Thyroid gland (tissue), 4 donors: ENCODE results near the gene PASK. TPM values are rescaled to one million over a fixed set of nuclear protein-coding genes. Genes with fewer than 3 reads are reported as not detected.

Experiments used
- DNase-seq, 2 donors: peaks; one replicate each; pipeline ENCODE4 v3.0.0-alpha.2; 2019
- H3K27ac ChIP-seq, 3 donors: fragments of 200-600 bp; sonication (generic); 1 replicate in 2 of 3; 2 replicates in 1 of 3; pipeline ENCODE4 v1.5.1; 2016 to 2019; ENCODE audit warnings: mild to moderate bottlenecking in 1 of 3, moderate library complexity in 1 of 3
- H3K27me3 ChIP-seq: fragments of 200-600 bp; sonication (generic); one replicate; pipeline ENCODE4 v1.5.1; 2019
- H3K36me3 ChIP-seq, 2 donors: fragments of 200-600 bp; sonication (generic); one replicate each; pipeline ENCODE4 v1.5.1; 2016 to 2019
- H3K4me1 ChIP-seq, 2 donors: fragments of 200-600 bp; sonication (generic); one replicate each; pipeline ENCODE4 v1.5.1; 2017 to 2019
- H3K4me3 ChIP-seq, 3 donors: fragments of 200-600 bp; sonication (generic); replicated peaks in 1 of 3; 1 replicate in 2 of 3; 2 replicates in 1 of 3; pipeline ENCODE4 v1.5.1; 2016; ENCODE audit warnings: mild to moderate bottlenecking in 1 of 3
- H3K9me3 ChIP-seq: fragments of 200-600 bp; sonication (generic); one replicate; pipeline ENCODE4 v1.5.1; 2017
- CTCF ChIP-seq, 6 experiments: fragments of 200-600 bp in 3 of 6; fragments of 450-650 bp in 3 of 6; sonication (generic) in 3 of 6; IDR thresholded peaks; one replicate each; pipeline ENCODE4 v1.5.1; 2016 to 2019; ENCODE audit warnings: antibody characterized with exemption in 6 of 6, mild to moderate bottlenecking in 2 of 6, inconsistent platforms in 1 of 6, moderate library complexity in 1 of 6
- POLR2A ChIP-seq, 2 donors: fragments of 450-650 bp; IDR thresholded peaks; one replicate each; pipeline ENCODE4 v1.6.1; 2017; ENCODE audit warnings: antibody characterized with exemption in 2 of 2, mild to moderate bottlenecking in 2 of 2, moderate library complexity in 1 of 2
- WGBS, 2 donors: methylation state at CpG; one replicate each; pipeline ENCODE4 v1.1.5; 2017; 5-methylcytosine and 5-hydroxymethylcytosine counted together
- intact Hi-C: fragments of 100-400 bp; cut with DNase I; formaldehyde crosslinking; loops from one replicate; pipeline ENCODE4 v1.15.1; 2023
- total RNA-seq, 4 donors: library from RNA; depleted of rRNA; stranded (reverse); fragments of >200 nt; gene quantifications; one replicate each; pipeline ENCODE4 v1.2.3, GENCODE V29; 2016

Gene PASK
- total RNA-seq, 4 donors from 2014 or later, result 7.0 to 29.4 (median 20.8) TPM

GRCh38 chr2:241072553-241073165, 76.6 kb downstream of the PASK start:
- no peak for DNase-seq
- no peak for TF ChIP-seq POLR2A (IDR thresholded peaks at IDR 0.05)
- TF ChIP-seq CTCF (IDR thresholded peaks at IDR 0.05), result no peak
- H3K4me3 ChIP-seq, result no peak overlapping the region
- peaks cover 68 to 69% of the 10 kb centered on the region in 2 donors for H3K36me3 ChIP-seq
- H3K27me3 ChIP-seq, result no peaks in the 10 kb centered on the region
- no peaks in the 10 kb centered on the region for H3K4me1 ChIP-seq
- intact Hi-C loops, result no loop called here
- H3K9me3 ChIP-seq, result no peaks in the 10 kb centered on the region
- 88 to 89% methylated on average over 14 of the region's 14 CpGs for WGBS, 2 donors
- no peak overlapping the region for H3K27ac ChIP-seq

- H3K4me1 ChIP-seq, result no peaks in the 10 kb centered on the region
- H3K4me3 ChIP-seq, result no peak overlapping the region
- TF ChIP-seq POLR2A (IDR thresholded peaks at IDR 0.05) (no peak), CTCF (IDR thresholded peaks at IDR 0.05) (no peak)
- no peaks in the 10 kb centered on the region for H3K9me3 ChIP-seq
- DNase-seq, result no peak
- WGBS, 2 donors, result 80 to 95% methylated on average over 7 to 9 of the region's 9 CpGs
- peaks cover 73 to 74% of the 10 kb centered on the region in 2 donors for H3K36me3 ChIP-seq
- no peak overlapping the region for H3K27ac ChIP-seq
- intact Hi-C loops, result no loop called here
- no peaks in the 10 kb centered on the region for H3K27me3 ChIP-seq
Observed at GRCh38 chr2:241072151-241072550, 77.1 kb downstream of the PASK start.

- Histone ChIP-seq H3K4me3 (no peak overlapping the region), H3K9me3 (no peaks in the 10 kb centered on the region), H3K4me1 (no peaks in the 10 kb centered on the region), H3K27me3 (no peaks in the 10 kb centered on the region), H3K36me3 (peaks cover 74 to 75% of the 10 kb centered on the region in 2 donors), H3K27ac (no peak overlapping the region)
- intact Hi-C loops, result no loop called here
- TF ChIP-seq POLR2A (IDR thresholded peaks at IDR 0.05) (no peak), CTCF (IDR thresholded peaks at IDR 0.05) (no peak)
- 87 to 98% methylated on average over 14 to 16 of the region's 25 CpGs for WGBS, 2 donors
- peak in 1 of 2 donors; percentile 2 for DNase-seq
Observed at GRCh38 chr2:241071677-241072111, 77.6 kb downstream of the PASK start.

- DNase-seq, result peak in 1 of 2 donors; percentile 1
- no peak for TF ChIP-seq CTCF (IDR thresholded peaks at IDR 0.05)
- H3K27ac ChIP-seq, result no peak overlapping the region
- H3K36me3 ChIP-seq, result peaks cover 74 to 75% of the 10 kb centered on the region in 2 donors
- WGBS, 2 donors, result 85 to 93% methylated on average over 13 to 18 of the region's 31 CpGs
- H3K4me3 ChIP-seq, result no peak overlapping the region
- no peaks in the 10 kb centered on the region for H3K27me3 ChIP-seq
- H3K9me3 ChIP-seq, result no peaks in the 10 kb centered on the region
- peaks cover 0 to under 1% of the 10 kb centered on the region in 2 donors for H3K4me1 ChIP-seq
- intact Hi-C loops, result no loop called here
Observed at GRCh38 chr2:241070811-241071676, 78.2 kb downstream of the PASK start.

GRCh38 chr2:241070361-241070760, 78.9 kb downstream of the PASK start:
- no peaks in the 10 kb centered on the region for H3K9me3 ChIP-seq
- H3K4me1 ChIP-seq, result peaks cover 0 to 8% of the 10 kb centered on the region in 2 donors
- TF ChIP-seq POLR2A (IDR thresholded peaks at IDR 0.05) (no peak), CTCF (IDR thresholded peaks at IDR 0.05) (no peak)
- H3K27me3 ChIP-seq, result no peaks in the 10 kb centered on the region
- peaks cover 69 to 75% of the 10 kb centered on the region in 2 donors for H3K36me3 ChIP-seq
- no peak for DNase-seq
- no peak overlapping the region for H3K4me3 ChIP-seq
- no peak overlapping the region for H3K27ac ChIP-seq
- WGBS, 2 donors, result 96 to 98% methylated on average over 12 to 13 of the region's 13 CpGs
- intact Hi-C loops, result no loop called here
